ENCODE measurements around the gene KLHL36.

Gene KLHL36

GRCh38 chr16:84610376-84610775 lies 37.9 kb upstream of the KLHL36 start:
- TF ChIP-seq CTCF (conservative IDR thresholded peaks at IDR 0.05; ENCODE audit: low read depth, low read length) = no peak
- no peak overlapping the region for H3K4me3 ChIP-seq (ENCODE audit: low read depth, low read length)
- peak; percentile 37 for DNase-seq (ENCODE audit: low read depth)

GRCh38 chr16:84611041-84611440 lies 37.3 kb upstream of the KLHL36 start:
- DNase-seq (ENCODE audit: low read depth) = peak; percentile 82
- TF ChIP-seq CTCF (conservative IDR thresholded peaks at IDR 0.05; ENCODE audit: low read depth, low read length) = no peak
- no peak overlapping the region for H3K4me3 ChIP-seq (ENCODE audit: low read depth, low read length)

DNA sequence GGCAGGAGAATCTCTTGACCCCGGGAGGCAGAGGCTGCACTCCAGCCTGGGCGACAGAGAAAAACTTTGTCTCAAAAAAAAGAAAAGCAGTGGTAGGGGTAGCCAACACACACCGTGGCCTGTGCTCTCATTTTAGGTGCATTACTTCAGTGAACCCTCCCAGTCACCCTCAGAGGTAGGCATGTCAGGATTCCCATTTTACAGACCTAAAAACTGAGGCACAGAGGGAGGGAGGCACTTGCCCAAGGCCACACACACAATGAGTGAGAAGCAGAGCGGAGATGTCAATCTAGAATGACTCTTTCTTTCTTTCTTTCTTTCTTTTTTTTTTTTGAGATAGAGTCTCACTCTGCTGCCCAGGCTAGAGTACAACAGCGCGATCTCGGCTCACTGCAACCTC lies 35.6 kb upstream of the KLHL36 start:
- DNase-seq (ENCODE audit: low read depth) = no peak
- no peak overlapping the region for H3K4me3 ChIP-seq (ENCODE audit: low read depth, low read length)
- TF ChIP-seq CTCF (conservative IDR thresholded peaks at IDR 0.05; ENCODE audit: low read depth, low read length) = no peak

GRCh38 chr16:84613408-84614072 lies 34.8 kb upstream of the KLHL36 start:
- no peak for DNase-seq (ENCODE audit: low read depth)
- TF ChIP-seq CTCF (conservative IDR thresholded peaks at IDR 0.05; ENCODE audit: low read depth, low read length) = no peak
- H3K4me3 ChIP-seq (ENCODE audit: low read depth, low read length) = no peak overlapping the region

- H3K4me3 ChIP-seq (ENCODE audit: low read depth, low read length) = no peak overlapping the region
- TF ChIP-seq CTCF (conservative IDR thresholded peaks at IDR 0.05; ENCODE audit: low read depth, low read length) = no peak
- peak; percentile 14 for DNase-seq (ENCODE audit: low read depth)
Observed at GRCh38 chr16:84614073-84614459, 34.2 kb upstream of the KLHL36 start.

- DNase-seq (ENCODE audit: low read depth) = no peak
- no peak for TF ChIP-seq CTCF (conservative IDR thresholded peaks at IDR 0.05; ENCODE audit: low read depth, low read length)
- no peak overlapping the region for H3K4me3 ChIP-seq (ENCODE audit: low read depth, low read length)
Observed at GRCh38 chr16:84614623-84614967, 33.7 kb upstream of the KLHL36 start.

Measured in choroid plexus epithelial cell (primary cell).